ENCODE measurements around the gene CLCNKA. TPM values are rescaled to one million over a fixed set of nuclear protein-coding genes. Genes with fewer than 3 reads are reported as not detected.

The CLCNKA gene
- total and polyA plus RNA-seq, 3 donors from 2014 or later, result 6.5 to 9.9 (median 6.9) TPM

GRCh38 chr1:16064536-16065268, 42.9 kb downstream of the CLCNKA start:
- intact Hi-C loops (cut with DNase I; ENCODE audit: low total_unique reads), result no loop called here
- peaks cover 9% of the 10 kb centered on the region for H3K4me1 ChIP-seq
- H3K36me3 ChIP-seq (ENCODE audit: low read depth, missing control alignments), result no peaks in the 10 kb centered on the region
- H3K9me3 ChIP-seq, result no peaks in the 10 kb centered on the region
- peak; percentile 57 for DNase-seq
- H3K4me3 ChIP-seq, result no peak overlapping the region
- H3K27ac ChIP-seq, result no peak overlapping the region
- no peaks in the 10 kb centered on the region for H3K27me3 ChIP-seq
- no peak for TF ChIP-seq POLR2A (IDR thresholded peaks at IDR 0.05)
- no peak for TF ChIP-seq CTCF (IDR thresholded peaks at IDR 0.05)
- 55 to 69% methylated on average over 13 of the region's 13 CpGs for WGBS, 2 donors

GRCh38 chr1:16065269-16065576, 43.4 kb downstream of the CLCNKA start:
- WGBS, 2 donors, result 86 to 98% methylated on average over 8 of the region's 8 CpGs
- no peak overlapping the region for H3K27ac ChIP-seq

GRCh38 chr1:16066245-16066644, 44.4 kb downstream of the CLCNKA start:
- 90 to 91% methylated on average over 4 of the region's 4 CpGs for WGBS, 2 donors
- Histone ChIP-seq H3K36me3 (ENCODE audit: low read depth, missing control alignments) (no peaks in the 10 kb centered on the region), H3K27me3 (no peaks in the 10 kb centered on the region), H3K9me3 (no peaks in the 10 kb centered on the region), H3K4me3 (no peak overlapping the region), H3K4me1 (peaks cover 9% of the 10 kb centered on the region), H3K27ac (no peak overlapping the region)
- no peak for DNase-seq
- TF ChIP-seq POLR2A (IDR thresholded peaks at IDR 0.05) (no peak), CTCF (IDR thresholded peaks at IDR 0.05) (no peak)
- intact Hi-C loops (cut with DNase I; ENCODE audit: low total_unique reads), result no loop called here

More at GRCh38 chr1:16065269-16065576, 43.4 kb downstream of the CLCNKA start:
- H3K27me3 ChIP-seq, result no peaks in the 10 kb centered on the region
- H3K4me3 ChIP-seq, result no peak overlapping the region
- DNase-seq, result no peak
- TF ChIP-seq POLR2A (IDR thresholded peaks at IDR 0.05) (no peak), CTCF (IDR thresholded peaks at IDR 0.05) (no peak)
- intact Hi-C loops (cut with DNase I; ENCODE audit: low total_unique reads), result no loop called here
- H3K36me3 ChIP-seq (ENCODE audit: low read depth, missing control alignments), result no peaks in the 10 kb centered on the region
- peaks cover 9% of the 10 kb centered on the region for H3K4me1 ChIP-seq
- no peaks in the 10 kb centered on the region for H3K9me3 ChIP-seq

- no peaks in the 10 kb centered on the region for H3K27me3 ChIP-seq
- TF ChIP-seq POLR2A (IDR thresholded peaks at IDR 0.05) (no peak), CTCF (IDR thresholded peaks at IDR 0.05) (no peak)
- DNase-seq, result no peak
- H3K9me3 ChIP-seq, result no peaks in the 10 kb centered on the region
- H3K36me3 ChIP-seq (ENCODE audit: low read depth, missing control alignments), result no peaks in the 10 kb centered on the region
- intact Hi-C loops (cut with DNase I; ENCODE audit: low total_unique reads), result no loop called here
- WGBS, 2 donors, result 68 to 74% methylated on average over 3 to 6 of the region's 6 CpGs
- no peak overlapping the region for H3K27ac ChIP-seq
- H3K4me1 ChIP-seq, result peaks cover 9% of the 10 kb centered on the region
- no peak overlapping the region for H3K4me3 ChIP-seq
Observed at GRCh38 chr1:16067127-16067768, 45.4 kb downstream of the CLCNKA start.

Measured in testis (tissue), 3 donors.